Smooth muscle cell (in vitro differentiated cells): Measurements from ENCODE around the gene UBTD1. TPM values are rescaled to one million over a fixed set of nuclear protein-coding genes. Genes with fewer than 3 reads are reported as not detected.

Experiments used
- DNase-seq: peaks from one replicate; lab custom pipeline; 2025; ENCODE audit not compliant: unreplicated experiment; lab: John Stamatoyannopoulos, UW
- H2AFZ ChIP-seq: fragments of 200-600 bp; sonication (generic); 2 replicates; pipeline ENCODE4 v1.6.0; 2016; ENCODE audit warnings: antibody characterized with exemption, low read depth, mild to moderate bottlenecking
- H3F3A ChIP-seq: fragments of 200-600 bp; sonication (generic); 2 replicates; pipeline ENCODE4 v1.6.0; 2017; ENCODE audit warnings: antibody characterized with exemption, low read depth
- H3K27ac ChIP-seq: fragments of 200-600 bp; sonication (generic); 2 replicates; pipeline ENCODE4 v1.5.1; 2016; ENCODE audit warnings: low read depth, mild to moderate bottlenecking
- H3K27me3 ChIP-seq: fragments of 200-600 bp; sonication (generic); 2 replicates; pipeline ENCODE4 v1.6.1; 2016; ENCODE audit warnings: low read depth, mild to moderate bottlenecking
- H3K36me3 ChIP-seq: fragments of 200-600 bp; sonication (generic); 2 replicates; pipeline ENCODE4 v1.5.1; 2016; ENCODE audit warnings: low read depth
- H3K4me1 ChIP-seq: fragments of 200-600 bp; sonication (generic); 2 replicates; pipeline ENCODE4 v1.5.1; 2016; ENCODE audit warnings: low read depth
- H3K4me2 ChIP-seq: fragments of 200-600 bp; sonication (generic); 2 replicates; pipeline ENCODE4 v1.6.0; 2016; ENCODE audit warnings: mild to moderate bottlenecking
- H3K4me3 ChIP-seq: fragments of 200-600 bp; sonication (generic); 2 replicates; pipeline ENCODE4 v1.5.1; 2016; ENCODE audit warnings: mild to moderate bottlenecking
- H3K79me2 ChIP-seq: fragments of 200-600 bp; sonication (generic); 2 replicates; pipeline ENCODE4 v1.6.0; 2016; ENCODE audit warnings: low read depth, mild to moderate bottlenecking
- H3K9ac ChIP-seq: fragments of 200-600 bp; sonication (generic); 2 replicates; pipeline ENCODE4 v1.6.0; 2016; ENCODE audit warnings: low read depth
- H3K9me3 ChIP-seq: fragments of 200-600 bp; sonication (generic); replicated peaks from 2 replicates; pipeline ENCODE4 v1.5.1; 2016; ENCODE audit warnings: low read depth
- H4K20me1 ChIP-seq: fragments of 200-600 bp; sonication (generic); 2 replicates; pipeline ENCODE4 v1.6.0; 2016; ENCODE audit warnings: low read depth
- WGBS: methylation state at CpG from one replicate; pipeline ENCODE4 v1.1.7; 2016; ENCODE audit warnings: low lambda C conversion rate; 5-methylcytosine and 5-hydroxymethylcytosine counted together
- polyA plus RNA-seq: library from polyadenylated mRNA; unstranded; fragments of >200 nt; fragmentation: Nextera tagmentation; extraction: Ambion mirVana; gene quantifications from 2 replicates; pipeline ENCODE4 v1.2.1, GENCODE V29; 2016
- total RNA-seq: library from RNA; depleted of rRNA; stranded (reverse); fragments of >200 nt; gene quantifications from 2 replicates; pipeline ENCODE4 v1.2.3, GENCODE V29; 2014
- TF ChIP-seq, protein P1 (sequence below): fragments of 200-600 bp; sonication (generic); IDR thresholded peaks from 2 replicates; pipeline ENCODE4 v1.5.1; 2017; ENCODE audit warnings: borderline replicate concordance, mild to moderate bottlenecking, antibody characterized with exemption; ENCODE audit not compliant: insufficient read depth, poor library complexity, severe bottlenecking

Gene UBTD1
- total and polyA plus RNA-seq, 2 experiments from 2014 or later: 26.5 to 59.9 TPM

DNA sequence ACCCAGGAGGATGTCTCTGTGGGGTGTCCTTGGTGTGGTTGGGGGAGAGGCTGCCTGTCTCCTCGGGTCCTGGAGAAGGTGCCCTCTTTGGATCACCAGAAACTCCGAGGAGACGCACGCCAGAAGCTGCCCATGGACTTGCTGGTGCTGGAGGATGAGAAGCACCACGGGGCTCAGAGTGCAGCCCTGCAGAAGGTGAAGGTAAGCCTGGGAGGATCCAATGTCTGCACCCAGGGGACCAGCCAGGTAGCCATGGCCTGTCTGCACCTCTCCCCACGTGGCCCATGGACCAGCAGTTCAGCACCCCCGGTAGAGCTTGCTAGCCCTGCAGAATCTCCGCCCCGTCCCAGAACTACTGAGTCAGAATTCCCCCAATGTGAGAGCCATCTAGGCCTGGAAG lies 79.0 kb downstream of the UBTD1 start:
- no peak overlapping the region for H3K4me3 ChIP-seq
- H3K79me2 ChIP-seq: no peaks in the 10 kb centered on the region
- H4K20me1 ChIP-seq: no peaks in the 10 kb centered on the region
- H3K4me1 ChIP-seq: peaks cover 3% of the 10 kb centered on the region
- H3K36me3 ChIP-seq: no peaks in the 10 kb centered on the region
- no peaks in the 10 kb centered on the region for H3K9me3 ChIP-seq
- H3F3A ChIP-seq: no peaks in the 10 kb centered on the region
- no peak overlapping the region for H3K27ac ChIP-seq
- no peak overlapping the region for H3K9ac ChIP-seq
- no peaks in the 10 kb centered on the region for H3K27me3 ChIP-seq
- DNase-seq: no peak
- TF ChIP-seq, protein P1, sequence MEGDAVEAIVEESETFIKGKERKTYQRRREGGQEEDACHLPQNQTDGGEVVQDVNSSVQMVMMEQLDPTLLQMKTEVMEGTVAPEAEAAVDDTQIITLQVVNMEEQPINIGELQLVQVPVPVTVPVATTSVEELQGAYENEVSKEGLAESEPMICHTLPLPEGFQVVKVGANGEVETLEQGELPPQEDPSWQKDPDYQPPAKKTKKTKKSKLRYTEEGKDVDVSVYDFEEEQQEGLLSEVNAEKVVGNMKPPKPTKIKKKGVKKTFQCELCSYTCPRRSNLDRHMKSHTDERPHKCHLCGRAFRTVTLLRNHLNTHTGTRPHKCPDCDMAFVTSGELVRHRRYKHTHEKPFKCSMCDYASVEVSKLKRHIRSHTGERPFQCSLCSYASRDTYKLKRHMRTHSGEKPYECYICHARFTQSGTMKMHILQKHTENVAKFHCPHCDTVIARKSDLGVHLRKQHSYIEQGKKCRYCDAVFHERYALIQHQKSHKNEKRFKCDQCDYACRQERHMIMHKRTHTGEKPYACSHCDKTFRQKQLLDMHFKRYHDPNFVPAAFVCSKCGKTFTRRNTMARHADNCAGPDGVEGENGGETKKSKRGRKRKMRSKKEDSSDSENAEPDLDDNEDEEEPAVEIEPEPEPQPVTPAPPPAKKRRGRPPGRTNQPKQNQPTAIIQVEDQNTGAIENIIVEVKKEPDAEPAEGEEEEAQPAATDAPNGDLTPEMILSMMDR: no peak
- WGBS: 76% methylated on average over 9 of the region's 9 CpGs
- H2AFZ ChIP-seq: no peak overlapping the region
- H3K4me2 ChIP-seq: no peak overlapping the region

DNA sequence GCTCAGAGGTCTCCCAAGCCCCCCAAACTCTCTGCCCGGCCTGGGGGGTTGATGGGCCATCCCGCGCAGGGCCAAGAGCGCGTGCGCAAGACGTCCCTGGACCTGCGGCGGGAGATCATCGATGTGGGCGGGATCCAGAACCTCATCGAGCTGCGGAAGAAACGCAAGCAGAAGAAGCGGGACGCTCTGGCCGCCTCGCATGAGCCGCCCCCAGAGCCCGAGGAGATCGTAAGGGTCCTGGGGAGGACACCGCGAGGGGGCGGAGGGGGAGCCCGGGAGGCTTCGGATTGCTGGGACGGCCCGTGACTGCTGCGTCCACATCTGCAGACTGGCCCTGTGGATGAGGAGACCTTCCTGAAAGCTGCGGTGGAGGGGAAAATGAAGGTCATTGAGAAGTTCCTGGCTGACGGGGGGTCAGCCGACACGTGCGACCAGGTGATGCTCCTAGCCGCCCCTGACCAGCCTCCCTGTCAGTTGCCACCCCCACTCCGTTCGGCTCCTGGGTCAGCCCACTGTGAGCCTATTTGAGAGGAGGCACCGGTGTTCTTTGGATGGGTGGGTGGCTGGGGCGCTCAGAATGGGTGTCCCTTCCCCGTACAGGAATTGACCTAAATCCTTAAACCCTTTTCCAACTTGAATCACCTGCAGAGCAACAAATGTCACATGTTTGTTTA lies 79.6 kb downstream of the UBTD1 start:
- 96% methylated on average over 22 of the region's 40 CpGs for WGBS
- H3K4me2 ChIP-seq: no peak overlapping the region
- H3K36me3 ChIP-seq: no peaks in the 10 kb centered on the region
- no peak overlapping the region for H3K27ac ChIP-seq
- TF ChIP-seq, protein P1: no peak
- no peaks in the 10 kb centered on the region for H3F3A ChIP-seq
- no peaks in the 10 kb centered on the region for H3K4me1 ChIP-seq
- no peak overlapping the region for H3K9ac ChIP-seq
- no peaks in the 10 kb centered on the region for H3K27me3 ChIP-seq
- no peak overlapping the region for H2AFZ ChIP-seq
- H3K4me3 ChIP-seq: no peak overlapping the region
- H3K9me3 ChIP-seq: no peaks in the 10 kb centered on the region
- no peaks in the 10 kb centered on the region for H4K20me1 ChIP-seq
- DNase-seq: no peak
- H3K79me2 ChIP-seq: no peaks in the 10 kb centered on the region

DNA sequence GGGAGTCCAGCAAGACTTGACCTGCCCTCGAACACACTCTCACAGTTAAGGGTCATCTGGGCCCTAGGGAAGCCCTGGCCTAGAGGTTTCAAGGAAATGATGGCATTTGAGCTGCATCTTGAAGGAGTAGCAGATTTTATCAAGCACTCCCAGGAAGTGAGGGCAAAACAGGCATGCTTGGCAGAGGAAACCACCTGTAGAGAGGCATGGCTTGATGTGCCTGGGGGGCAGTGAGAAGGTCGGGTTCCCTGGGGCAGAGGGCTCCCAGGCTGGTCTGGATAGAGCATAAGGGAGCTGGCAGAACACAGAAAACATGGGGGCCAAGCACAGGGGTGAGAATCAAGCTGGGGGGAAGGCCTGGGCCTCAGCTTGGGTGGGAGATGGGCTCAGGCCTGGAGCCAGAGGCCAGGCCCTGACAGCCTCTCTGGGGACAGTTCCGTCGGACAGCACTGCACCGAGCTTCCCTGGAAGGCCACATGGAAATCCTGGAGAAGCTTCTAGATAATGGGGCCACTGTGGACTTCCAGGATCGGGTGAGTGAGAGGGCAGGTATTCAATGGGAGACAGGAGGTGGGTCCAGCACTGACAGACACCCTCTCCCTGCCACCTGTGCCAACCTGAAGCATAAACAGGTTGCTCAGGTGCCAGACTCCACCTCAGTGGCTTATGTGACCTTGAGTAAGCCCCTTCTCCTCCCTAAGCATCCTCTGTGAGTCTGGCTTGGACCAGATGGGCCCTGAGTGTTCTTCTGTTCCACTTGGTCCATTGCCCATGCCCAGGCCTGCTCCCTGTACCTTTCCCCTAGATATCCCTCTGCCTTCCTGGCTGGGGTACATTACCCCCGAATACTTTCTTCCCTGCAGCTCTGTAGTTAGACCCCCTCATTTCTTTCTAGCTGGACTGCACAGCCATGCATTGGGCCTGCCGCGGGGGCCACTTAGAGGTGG lies 82.0 kb downstream of the UBTD1 start:
- no peak for DNase-seq
- Histone ChIP-seq H3K9ac (no peak overlapping the region), H3F3A (no peaks in the 10 kb centered on the region), H3K36me3 (no peaks in the 10 kb centered on the region), H3K4me3 (no peak overlapping the region), H3K4me2 (no peak overlapping the region), H3K27me3 (no peaks in the 10 kb centered on the region), H3K4me1 (no peaks in the 10 kb centered on the region), H3K79me2 (no peaks in the 10 kb centered on the region), H3K27ac (no peak overlapping the region), H4K20me1 (no peaks in the 10 kb centered on the region), H2AFZ (no peak overlapping the region), H3K9me3 (no peaks in the 10 kb centered on the region)
- TF ChIP-seq, protein P1: no peak
- WGBS: 92% methylated on average over 9 of the region's 9 CpGs
